ENCODE data around the gene ARHGAP26. TPM values are rescaled to one million over a fixed set of nuclear protein-coding genes. Genes with fewer than 3 reads are reported as not detected.

The ARHGAP26 gene
- polyA plus RNA-seq, 1 donor from 2014 or later = 0.83 TPM

DNA sequence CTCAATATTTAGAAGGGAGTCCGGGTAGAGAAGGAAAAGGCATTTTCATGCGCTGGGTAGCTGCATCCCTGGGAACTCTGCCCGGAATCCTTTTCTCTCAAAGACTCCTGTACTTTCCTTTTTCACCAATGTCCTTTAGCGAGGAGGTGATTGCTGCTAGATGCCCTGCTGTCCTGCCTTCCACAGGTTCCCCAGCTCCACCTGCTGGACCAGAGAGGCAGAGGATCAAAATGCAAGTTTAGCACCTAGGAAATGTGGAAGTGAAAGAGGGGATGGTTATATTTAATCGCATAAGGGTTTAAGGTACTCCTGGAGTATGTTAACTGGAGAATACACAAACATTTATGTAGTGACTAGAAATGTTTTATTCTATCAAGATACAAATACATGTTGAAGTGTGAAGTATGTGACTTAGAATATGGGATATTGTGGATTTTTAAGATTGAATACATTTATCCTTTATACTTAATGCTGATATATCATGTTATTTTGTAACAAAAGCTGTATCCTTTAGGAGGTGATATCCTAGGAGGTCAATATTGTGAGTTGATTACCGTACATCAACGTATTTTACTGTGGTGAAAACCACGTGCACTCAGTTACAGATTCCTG, 145.7 kb downstream of the ARHGAP26 start:
- Histone ChIP-seq H4K20me1 (ENCODE audit: insufficient read depth) (no peaks in the 10 kb centered on the region), H3K36me3 (ENCODE audit: insufficient read depth, low read length) (no peaks in the 10 kb centered on the region), H2AFZ (ENCODE audit: low read depth, low read length) (no peak overlapping the region), H3K9me2 (ENCODE audit: insufficient read depth, low read length) (no peaks in the 10 kb centered on the region), H3K27ac (ENCODE audit: low read length) (no peak overlapping the region), H3K9me3 (ENCODE audit: low read length) (no peaks in the 10 kb centered on the region), H3F3A (ENCODE audit: insufficient read depth, low read length, poor library complexity, severe bottlenecking) (no peaks in the 10 kb centered on the region), H3K79me2 (replicated peaks; ENCODE audit: insufficient read depth, low read length) (no peaks in the 10 kb centered on the region), H3K4me3 (ENCODE audit: low read length) (no peak overlapping the region), H3K27me3 (ENCODE audit: insufficient read depth, low read depth, low read length) (no peaks in the 10 kb centered on the region), H3K4me2 (ENCODE audit: low read length) (no peak overlapping the region), H3K9ac (ENCODE audit: low read length) (no peak overlapping the region)
- TF ChIP-seq EP300 (conservative IDR thresholded peaks at IDR 0.05; ENCODE audit: poor library complexity, severe bottlenecking) (no peak), POLR2AphosphoS5 (IDR thresholded peaks at IDR 0.05) (no peak), TAF1 (IDR thresholded peaks at IDR 0.05; ENCODE audit: low read depth) (no peak), EZH2 (IDR thresholded peaks at IDR 0.05; ENCODE audit: borderline replicate concordance, insufficient read depth, low read length, poor library complexity, severe bottlenecking) (no peak), RAD21 (conservative IDR thresholded peaks at IDR 0.05) (peak; percentile 49), SMC3 (conservative IDR thresholded peaks at IDR 0.05; ENCODE audit: poor library complexity) (peak; percentile 63)
- TF ChIP-seq, protein P1, sequence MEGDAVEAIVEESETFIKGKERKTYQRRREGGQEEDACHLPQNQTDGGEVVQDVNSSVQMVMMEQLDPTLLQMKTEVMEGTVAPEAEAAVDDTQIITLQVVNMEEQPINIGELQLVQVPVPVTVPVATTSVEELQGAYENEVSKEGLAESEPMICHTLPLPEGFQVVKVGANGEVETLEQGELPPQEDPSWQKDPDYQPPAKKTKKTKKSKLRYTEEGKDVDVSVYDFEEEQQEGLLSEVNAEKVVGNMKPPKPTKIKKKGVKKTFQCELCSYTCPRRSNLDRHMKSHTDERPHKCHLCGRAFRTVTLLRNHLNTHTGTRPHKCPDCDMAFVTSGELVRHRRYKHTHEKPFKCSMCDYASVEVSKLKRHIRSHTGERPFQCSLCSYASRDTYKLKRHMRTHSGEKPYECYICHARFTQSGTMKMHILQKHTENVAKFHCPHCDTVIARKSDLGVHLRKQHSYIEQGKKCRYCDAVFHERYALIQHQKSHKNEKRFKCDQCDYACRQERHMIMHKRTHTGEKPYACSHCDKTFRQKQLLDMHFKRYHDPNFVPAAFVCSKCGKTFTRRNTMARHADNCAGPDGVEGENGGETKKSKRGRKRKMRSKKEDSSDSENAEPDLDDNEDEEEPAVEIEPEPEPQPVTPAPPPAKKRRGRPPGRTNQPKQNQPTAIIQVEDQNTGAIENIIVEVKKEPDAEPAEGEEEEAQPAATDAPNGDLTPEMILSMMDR (IDR thresholded peaks at IDR 0.05; ENCODE audit: poor library complexity, severe bottlenecking) = peak; percentile 60
- TF ChIP-seq, protein P2, sequence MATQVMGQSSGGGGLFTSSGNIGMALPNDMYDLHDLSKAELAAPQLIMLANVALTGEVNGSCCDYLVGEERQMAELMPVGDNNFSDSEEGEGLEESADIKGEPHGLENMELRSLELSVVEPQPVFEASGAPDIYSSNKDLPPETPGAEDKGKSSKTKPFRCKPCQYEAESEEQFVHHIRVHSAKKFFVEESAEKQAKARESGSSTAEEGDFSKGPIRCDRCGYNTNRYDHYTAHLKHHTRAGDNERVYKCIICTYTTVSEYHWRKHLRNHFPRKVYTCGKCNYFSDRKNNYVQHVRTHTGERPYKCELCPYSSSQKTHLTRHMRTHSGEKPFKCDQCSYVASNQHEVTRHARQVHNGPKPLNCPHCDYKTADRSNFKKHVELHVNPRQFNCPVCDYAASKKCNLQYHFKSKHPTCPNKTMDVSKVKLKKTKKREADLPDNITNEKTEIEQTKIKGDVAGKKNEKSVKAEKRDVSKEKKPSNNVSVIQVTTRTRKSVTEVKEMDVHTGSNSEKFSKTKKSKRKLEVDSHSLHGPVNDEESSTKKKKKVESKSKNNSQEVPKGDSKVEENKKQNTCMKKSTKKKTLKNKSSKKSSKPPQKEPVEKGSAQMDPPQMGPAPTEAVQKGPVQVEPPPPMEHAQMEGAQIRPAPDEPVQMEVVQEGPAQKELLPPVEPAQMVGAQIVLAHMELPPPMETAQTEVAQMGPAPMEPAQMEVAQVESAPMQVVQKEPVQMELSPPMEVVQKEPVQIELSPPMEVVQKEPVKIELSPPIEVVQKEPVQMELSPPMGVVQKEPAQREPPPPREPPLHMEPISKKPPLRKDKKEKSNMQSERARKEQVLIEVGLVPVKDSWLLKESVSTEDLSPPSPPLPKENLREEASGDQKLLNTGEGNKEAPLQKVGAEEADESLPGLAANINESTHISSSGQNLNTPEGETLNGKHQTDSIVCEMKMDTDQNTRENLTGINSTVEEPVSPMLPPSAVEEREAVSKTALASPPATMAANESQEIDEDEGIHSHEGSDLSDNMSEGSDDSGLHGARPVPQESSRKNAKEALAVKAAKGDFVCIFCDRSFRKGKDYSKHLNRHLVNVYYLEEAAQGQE (IDR thresholded peaks at IDR 0.05; ENCODE audit: borderline replicate concordance) = no peak

DNA sequence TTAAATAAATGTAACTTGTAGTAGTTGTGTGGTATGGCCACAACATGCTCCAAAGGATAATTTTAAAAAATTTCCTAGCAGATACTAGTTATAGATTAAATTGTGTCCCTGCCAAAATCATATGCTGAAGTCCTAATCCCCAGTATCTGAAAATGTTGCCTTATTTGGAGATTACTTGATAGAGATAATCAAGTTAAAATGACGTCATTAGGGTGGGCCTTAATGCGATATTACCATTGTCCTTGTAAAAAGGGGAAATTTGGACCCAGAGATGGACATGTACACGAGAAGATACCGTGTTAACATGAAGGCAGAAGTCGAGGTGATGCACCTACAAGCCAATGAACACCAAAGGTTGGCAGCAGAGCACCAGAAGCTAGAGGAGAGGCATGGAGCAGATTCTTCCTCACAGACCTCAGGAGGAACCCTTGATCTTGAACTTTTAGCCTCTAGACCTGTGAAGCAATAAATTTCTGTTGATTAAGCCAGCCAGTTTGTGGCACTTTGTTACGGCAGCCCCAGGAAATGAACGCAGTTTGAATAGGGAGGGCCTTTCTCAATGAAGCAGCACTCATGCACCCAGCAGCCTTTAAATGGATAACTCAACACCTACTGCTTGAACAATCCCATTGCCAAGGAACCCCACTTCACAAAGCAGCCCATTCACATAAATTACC, 148.9 kb downstream of the ARHGAP26 start:
- H3K4me3 ChIP-seq (ENCODE audit: low read length) = no peak overlapping the region
- H3K4me2 ChIP-seq (ENCODE audit: low read length) = no peak overlapping the region
- no peaks in the 10 kb centered on the region for H3K79me2 ChIP-seq (replicated peaks; ENCODE audit: insufficient read depth, low read length)
- no peak overlapping the region for H3K27ac ChIP-seq (ENCODE audit: low read length)
- no peak overlapping the region for H3K9ac ChIP-seq (ENCODE audit: low read length)
- no peaks in the 10 kb centered on the region for H3K9me2 ChIP-seq (ENCODE audit: insufficient read depth, low read length)
- no peak for TF ChIP-seq RAD21 (conservative IDR thresholded peaks at IDR 0.05)
- TF ChIP-seq SMC3 (conservative IDR thresholded peaks at IDR 0.05; ENCODE audit: poor library complexity) = no peak
- TF ChIP-seq POLR2AphosphoS5 (IDR thresholded peaks at IDR 0.05) = no peak
- TF ChIP-seq, protein P1 (IDR thresholded peaks at IDR 0.05; ENCODE audit: poor library complexity, severe bottlenecking) = no peak
- TF ChIP-seq EZH2 (IDR thresholded peaks at IDR 0.05; ENCODE audit: borderline replicate concordance, insufficient read depth, low read length, poor library complexity, severe bottlenecking) = no peak
- TF ChIP-seq, protein P2 (IDR thresholded peaks at IDR 0.05; ENCODE audit: borderline replicate concordance) = no peak
- no peak for TF ChIP-seq TAF1 (IDR thresholded peaks at IDR 0.05; ENCODE audit: low read depth)
- TF ChIP-seq EP300 (conservative IDR thresholded peaks at IDR 0.05; ENCODE audit: poor library complexity, severe bottlenecking) = no peak
- no peak for TF ChIP-seq MXI1 (conservative IDR thresholded peaks at IDR 0.05; ENCODE audit: poor library complexity, severe bottlenecking)
- H4K20me1 ChIP-seq (ENCODE audit: insufficient read depth) = no peaks in the 10 kb centered on the region
- H3K27me3 ChIP-seq (ENCODE audit: insufficient read depth, low read depth, low read length) = no peaks in the 10 kb centered on the region
- H3F3A ChIP-seq (ENCODE audit: insufficient read depth, low read length, poor library complexity, severe bottlenecking) = no peaks in the 10 kb centered on the region
- H2AFZ ChIP-seq (ENCODE audit: low read depth, low read length) = no peak overlapping the region
- no peaks in the 10 kb centered on the region for H3K36me3 ChIP-seq (ENCODE audit: insufficient read depth, low read length)
- no peaks in the 10 kb centered on the region for H3K9me3 ChIP-seq (ENCODE audit: low read length)
